Measurements from ENCODE around the gene BCAR3.

BCAR3 gene

GRCh38 chr1:93616996-93617669 lies 64.5 kb downstream of the BCAR3 start:
- peak overlapping the region; percentile 3 to 23 for H2BK12ac ChIP-seq (ENCODE audit: low read length in 2 of 2)
- WGBS, result 86% methylated on average over 6 of the region's 6 CpGs
- no peak overlapping the region for H2BK5ac ChIP-seq (ENCODE audit: low read depth, low read length, poor library complexity, severe bottlenecking)
- peak overlapping the region; percentile 80 for H3K9ac ChIP-seq (ENCODE audit: low read length)
- no peak overlapping the region for H2BK120ac ChIP-seq (ENCODE audit: low read depth, low read length)
- peaks cover 12 to 22% of the 10 kb centered on the region in 2 experiments for H3K36me3 ChIP-seq (ENCODE audit: control insufficient read depth in 1 of 2, insufficient read depth in 2 of 2, low read depth in 1 of 2, low read length in 2 of 2)
- no peaks in the 10 kb centered on the region for H3K9me3 ChIP-seq (ENCODE audit: control insufficient read depth, low read length)
- peak overlapping the region; percentile 21 for H4K8ac ChIP-seq (ENCODE audit: low read length)
- peak overlapping the region; percentile 75 for H3K27ac ChIP-seq (ENCODE audit: low read length, poor library complexity, severe bottlenecking)
- peak overlapping the region; percentile 6 to 61 for H3K18ac ChIP-seq (ENCODE audit: low read depth in 1 of 2, low read length in 2 of 2)
- no peak overlapping the region for H3K4me2 ChIP-seq (ENCODE audit: low read length, poor library complexity, severe bottlenecking)
- peak overlapping the region; percentile 8 for H4K91ac ChIP-seq (ENCODE audit: low read length)
- H3K23ac ChIP-seq (ENCODE audit: low read length in 2 of 2), result no peak overlapping the region
- H3K27me3 ChIP-seq (ENCODE audit: control insufficient read depth in 1 of 2, insufficient read depth in 1 of 2, low read length in 2 of 2), result no peaks in the 10 kb centered on the region
- H2AK5ac ChIP-seq (ENCODE audit: low read length, severe bottlenecking), result peak overlapping the region; percentile 70
- H3K4ac ChIP-seq (ENCODE audit: low read depth in 1 of 2, low read length in 2 of 2), result peak overlapping the region in 1 of 2 experiments; percentile 49
- H2BK15ac ChIP-seq (ENCODE audit: low read depth, poor library complexity, severe bottlenecking), result peak overlapping the region; percentile 45
- no peak overlapping the region for H2AFZ ChIP-seq (ENCODE audit: low read depth, low read length)
- H3K14ac ChIP-seq (ENCODE audit: low read length in 2 of 2), result no peak overlapping the region
- peaks cover 13% of the 10 kb centered on the region for H3K79me1 ChIP-seq (replicated peaks; ENCODE audit: low read length, poor library complexity, severe bottlenecking)
- H3K4me3 ChIP-seq (ENCODE audit: insufficient read depth in 1 of 2, low read depth in 1 of 2, low read length in 2 of 2), result no peak overlapping the region
- peaks cover 42% of the 10 kb centered on the region for H3K4me1 ChIP-seq (ENCODE audit: control insufficient read depth, insufficient read depth, low read depth, low read length)
- DNase-seq, result peak; percentile 50

- no peak overlapping the region for H4K91ac ChIP-seq (ENCODE audit: low read length)
- H3K4me1 ChIP-seq (ENCODE audit: control insufficient read depth, insufficient read depth, low read depth, low read length), result peaks cover 42% of the 10 kb centered on the region
- H3K4me3 ChIP-seq (ENCODE audit: insufficient read depth in 1 of 2, low read depth in 1 of 2, low read length in 2 of 2), result no peak overlapping the region
- H2BK12ac ChIP-seq (ENCODE audit: low read length in 2 of 2), result peak overlapping the region in 1 of 2 experiments; percentile 3
- peaks cover 12 to 22% of the 10 kb centered on the region in 2 experiments for H3K36me3 ChIP-seq (ENCODE audit: control insufficient read depth in 1 of 2, insufficient read depth in 2 of 2, low read depth in 1 of 2, low read length in 2 of 2)
- peak overlapping the region in 1 of 2 experiments; percentile 68 for H3K4ac ChIP-seq (ENCODE audit: low read depth in 1 of 2, low read length in 2 of 2)
- H3K27ac ChIP-seq (ENCODE audit: low read length, poor library complexity, severe bottlenecking), result peak overlapping the region; percentile 75
- no peak overlapping the region for H4K8ac ChIP-seq (ENCODE audit: low read length)
- H3K27me3 ChIP-seq (ENCODE audit: control insufficient read depth in 1 of 2, insufficient read depth in 1 of 2, low read length in 2 of 2), result no peaks in the 10 kb centered on the region
- peak overlapping the region; percentile 70 for H2AK5ac ChIP-seq (ENCODE audit: low read length, severe bottlenecking)
- H3K14ac ChIP-seq (ENCODE audit: low read length in 2 of 2), result no peak overlapping the region
- no peaks in the 10 kb centered on the region for H3K9me3 ChIP-seq (ENCODE audit: control insufficient read depth, low read length)
- H3K79me1 ChIP-seq (replicated peaks; ENCODE audit: low read length, poor library complexity, severe bottlenecking), result peaks cover 13% of the 10 kb centered on the region
- no peak overlapping the region for H3K23ac ChIP-seq (ENCODE audit: low read length in 2 of 2)
- 66% methylated on average over 7 of the region's 8 CpGs for WGBS
- DNase-seq, result no peak
- H3K4me2 ChIP-seq (ENCODE audit: low read length, poor library complexity, severe bottlenecking), result no peak overlapping the region
- H3K18ac ChIP-seq (ENCODE audit: low read depth in 1 of 2, low read length in 2 of 2), result peak overlapping the region; percentile 6 to 61
- H2BK15ac ChIP-seq (ENCODE audit: low read depth, poor library complexity, severe bottlenecking), result peak overlapping the region; percentile 45
- no peak overlapping the region for H2BK5ac ChIP-seq (ENCODE audit: low read depth, low read length, poor library complexity, severe bottlenecking)
- peak overlapping the region; percentile 80 for H3K9ac ChIP-seq (ENCODE audit: low read length)
- peak overlapping the region; percentile 52 for H2BK120ac ChIP-seq (ENCODE audit: low read depth, low read length)
- H2AFZ ChIP-seq (ENCODE audit: low read depth, low read length), result no peak overlapping the region
Measured at GRCh38 chr1:93616221-93616995, 65.2 kb downstream of the BCAR3 start.

GRCh38 chr1:93615582-93616150 lies 66.0 kb downstream of the BCAR3 start:
- Histone ChIP-seq H3K4me1 (ENCODE audit: control insufficient read depth, insufficient read depth, low read depth, low read length) (peaks cover 42% of the 10 kb centered on the region), H2AFZ (ENCODE audit: low read depth, low read length) (no peak overlapping the region), H3K9me3 (ENCODE audit: control insufficient read depth, low read length) (no peaks in the 10 kb centered on the region), H2BK15ac (ENCODE audit: low read depth, poor library complexity, severe bottlenecking) (peak overlapping the region; percentile 39), H4K8ac (ENCODE audit: low read length) (peak overlapping the region; percentile 41), H2BK12ac (ENCODE audit: low read length in 2 of 2) (peak overlapping the region; percentile 29 to 40), H3K27ac (ENCODE audit: low read length, poor library complexity, severe bottlenecking) (peak overlapping the region; percentile 98), H3K18ac (ENCODE audit: low read depth in 1 of 2, low read length in 2 of 2) (peak overlapping the region; percentile 50 to 71), H3K4ac (ENCODE audit: low read depth in 1 of 2, low read length in 2 of 2) (peak overlapping the region; percentile 35 to 57), H2AK5ac (ENCODE audit: low read length, severe bottlenecking) (peak overlapping the region; percentile 32), H3K79me1 (replicated peaks; ENCODE audit: low read length, poor library complexity, severe bottlenecking) (peaks cover 12% of the 10 kb centered on the region), H3K36me3 (ENCODE audit: control insufficient read depth in 1 of 2, insufficient read depth in 2 of 2, low read depth in 1 of 2, low read length in 2 of 2) (peaks cover 12 to 21% of the 10 kb centered on the region in 2 experiments), H2BK5ac (ENCODE audit: low read depth, low read length, poor library complexity, severe bottlenecking) (peak overlapping the region; percentile 83), H2BK120ac (ENCODE audit: low read depth, low read length) (peak overlapping the region; percentile 66), H4K91ac (ENCODE audit: low read length) (peak overlapping the region; percentile 65), H3K4me2 (ENCODE audit: low read length, poor library complexity, severe bottlenecking) (no peak overlapping the region), H3K27me3 (ENCODE audit: control insufficient read depth in 1 of 2, insufficient read depth in 1 of 2, low read length in 2 of 2) (no peaks in the 10 kb centered on the region), H3K14ac (ENCODE audit: low read length in 2 of 2) (no peak overlapping the region), H3K9ac (ENCODE audit: low read length) (peak overlapping the region; percentile 80), H3K4me3 (ENCODE audit: insufficient read depth in 1 of 2, low read depth in 1 of 2, low read length in 2 of 2) (no peak overlapping the region), H3K23ac (ENCODE audit: low read length in 2 of 2) (no peak overlapping the region)
- WGBS, result 9% methylated on average over 8 of the region's 10 CpGs
- DNase-seq, result peak; percentile 77

Measured in mesenchymal stem cell (in vitro differentiated cells and primary cell).